B cell (primary cell): ENCODE results near the gene C3AR1.
"Not testable (repeated sequence)": the region's sequence is repeated elsewhere in the genome, so short reads cannot be mapped to it uniquely, and the experiment has no call there.

Experiments used
- EZH2 ChIP-seq: IDR thresholded peaks from 2 replicates; pipeline ENCODE4 v1.6.1; 2012; ENCODE audit warnings: borderline replicate concordance, low read depth, mild to moderate bottlenecking, moderate library complexity, low read length; ENCODE audit not compliant: insufficient read depth, poor library complexity, severe bottlenecking
- TF ChIP-seq, protein P1 (sequence below): fragments of 200-600 bp; IDR thresholded peaks from one replicate; pipeline ENCODE4 v1.8.0; 2022; ENCODE audit warnings: antibody characterized with exemption, mild to moderate bottlenecking

- TF ChIP-seq, protein P1, sequence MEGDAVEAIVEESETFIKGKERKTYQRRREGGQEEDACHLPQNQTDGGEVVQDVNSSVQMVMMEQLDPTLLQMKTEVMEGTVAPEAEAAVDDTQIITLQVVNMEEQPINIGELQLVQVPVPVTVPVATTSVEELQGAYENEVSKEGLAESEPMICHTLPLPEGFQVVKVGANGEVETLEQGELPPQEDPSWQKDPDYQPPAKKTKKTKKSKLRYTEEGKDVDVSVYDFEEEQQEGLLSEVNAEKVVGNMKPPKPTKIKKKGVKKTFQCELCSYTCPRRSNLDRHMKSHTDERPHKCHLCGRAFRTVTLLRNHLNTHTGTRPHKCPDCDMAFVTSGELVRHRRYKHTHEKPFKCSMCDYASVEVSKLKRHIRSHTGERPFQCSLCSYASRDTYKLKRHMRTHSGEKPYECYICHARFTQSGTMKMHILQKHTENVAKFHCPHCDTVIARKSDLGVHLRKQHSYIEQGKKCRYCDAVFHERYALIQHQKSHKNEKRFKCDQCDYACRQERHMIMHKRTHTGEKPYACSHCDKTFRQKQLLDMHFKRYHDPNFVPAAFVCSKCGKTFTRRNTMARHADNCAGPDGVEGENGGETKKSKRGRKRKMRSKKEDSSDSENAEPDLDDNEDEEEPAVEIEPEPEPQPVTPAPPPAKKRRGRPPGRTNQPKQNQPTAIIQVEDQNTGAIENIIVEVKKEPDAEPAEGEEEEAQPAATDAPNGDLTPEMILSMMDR, result not testable (repeated sequence)
- not testable (repeated sequence) for TF ChIP-seq EZH2
Measured at GRCh38 chr12:8089277-8089676, 23.1 kb upstream of the C3AR1 start.
